ENCODE measurements around the gene NUCB2.

The NUCB2 gene

GRCh38 chr11:17272801-17273200 is 3.7 kb upstream of the NUCB2 start:
- DNase-seq: no peak

- no peak for DNase-seq
These were observed 3.3 kb upstream of the NUCB2 start for GRCh38 chr11:17273211-17273610.

GRCh38 chr11:17273668-17274282 is 2.8 kb upstream of the NUCB2 start:
- no peak for DNase-seq

- no peak for DNase-seq
These were observed 921 bp upstream of the NUCB2 start for GRCh38 chr11:17275400-17276235.

GRCh38 chr11:17277024-17277584 is 565 bp downstream of the NUCB2 start:
- DNase-seq: peak; percentile 34

GRCh38 chr11:17280494-17281127 is 4.1 kb downstream of the NUCB2 start:
- DNase-seq: peak; percentile 35

GRCh38 chr11:17286332-17286731 is 9.8 kb downstream of the NUCB2 start:
- DNase-seq: no peak

GRCh38 chr11:17287058-17287457 is 10.5 kb downstream of the NUCB2 start:
- DNase-seq: no peak

GRCh38 chr11:17291710-17292109 is 15.2 kb downstream of the NUCB2 start:
- DNase-seq: no peak

GRCh38 chr11:17293311-17293710 is 16.8 kb downstream of the NUCB2 start:
- no peak for DNase-seq

GRCh38 chr11:17294033-17294432 is 17.5 kb downstream of the NUCB2 start:
- DNase-seq: no peak

- peak; percentile 26 for DNase-seq
These were observed 20.5 kb downstream of the NUCB2 start for GRCh38 chr11:17296852-17297559.

- DNase-seq: no peak
These were observed 21.8 kb downstream of the NUCB2 start for GRCh38 chr11:17298302-17298701.

GRCh38 chr11:17300372-17300771 is 23.8 kb downstream of the NUCB2 start:
- no peak for DNase-seq

GRCh38 chr11:17313349-17314231 is 37.1 kb downstream of the NUCB2 start:
- no peak for DNase-seq

- peak; percentile 77 for DNase-seq
These were observed 37.7 kb downstream of the NUCB2 start for GRCh38 chr11:17314232-17314547.

GRCh38 chr11:17314904-17315426 is 38.4 kb downstream of the NUCB2 start:
- no peak for DNase-seq

GRCh38 chr11:17328871-17329494 is 52.4 kb downstream of the NUCB2 start:
- DNase-seq: no peak

- no peak for DNase-seq
These were observed 55.1 kb downstream of the NUCB2 start for GRCh38 chr11:17331669-17332068.

GRCh38 chr11:17333799-17334586 is 57.5 kb downstream of the NUCB2 start:
- no peak for DNase-seq

GRCh38 chr11:17343257-17343656 is 66.7 kb downstream of the NUCB2 start:
- no peak for DNase-seq

Data from fibroblast of upper back skin (primary cell).